Epithelial cell of esophagus (primary cell): ENCODE measurements around the gene HID1.

Experiments
- DNase-seq: peaks from one replicate; pipeline ENCODE4 v3.0.0; 2010; ENCODE audit warnings: low read depth
- H3K4me3 ChIP-seq: 2 replicates; pipeline ENCODE4 v1.5.1; 2011; ENCODE audit warnings: mild to moderate bottlenecking, low read length, control low read depth
- CTCF ChIP-seq: IDR thresholded peaks from 2 replicates; pipeline ENCODE4 v1.5.1; 2011; ENCODE audit warnings: low read depth, mild to moderate bottlenecking, low read length, control low read depth, inconsistent platforms; ENCODE audit not compliant: insufficient read depth; ENCODE audit errors: missing control alignments

The HID1 gene

GRCh38 chr17:74964988-74965622, 7.5 kb downstream of the HID1 start:
- TF ChIP-seq CTCF, result no peak
- H3K4me3 ChIP-seq, result no peak overlapping the region
- peak; percentile 66 for DNase-seq

- no peak for DNase-seq
- TF ChIP-seq CTCF, result no peak
- no peak overlapping the region for H3K4me3 ChIP-seq
Measured at GRCh38 chr17:74964246-74964761, 8.3 kb downstream of the HID1 start.

- TF ChIP-seq CTCF, result no peak
- H3K4me3 ChIP-seq, result no peak overlapping the region
- no peak for DNase-seq
Measured at GRCh38 chr17:74963656-74964055, 8.9 kb downstream of the HID1 start.

- no peak for TF ChIP-seq CTCF
- DNase-seq, result no peak
- no peak overlapping the region for H3K4me3 ChIP-seq
Measured at GRCh38 chr17:74962622-74963394, 9.8 kb downstream of the HID1 start.

- peak; percentile 68 for TF ChIP-seq CTCF
- peak; percentile 91 for DNase-seq
- H3K4me3 ChIP-seq, result no peak overlapping the region
Measured at GRCh38 chr17:74961657-74962350, 10.8 kb downstream of the HID1 start.

GRCh38 chr17:74960570-74961342, 11.8 kb downstream of the HID1 start:
- H3K4me3 ChIP-seq, result no peak overlapping the region
- peak; percentile 64 for TF ChIP-seq CTCF
- peak; percentile 84 for DNase-seq
